Central memory CD4-positive, alpha-beta T cell (primary cell): ENCODE measurements around the gene UBE2E2.
"Not testable (repeated sequence)": the region's sequence is repeated elsewhere in the genome, so short reads cannot be mapped to it uniquely, and the experiment has no call there.

Experiments used
- DNase-seq: peaks from one replicate; pipeline ENCODE4 v3.0.0; 2022
- total RNA-seq, 3 experiments: gene quantifications; one replicate each; lab custom pipeline; 2026; lab: John Stamatoyannopoulos, UW

Gene UBE2E2
- 2.1 to 3.0 (median 2.6) reads per million in 3 experiments for total RNA-seq

- peak; percentile 10 for DNase-seq
Measured at GRCh38 chr3:23202921-23203707, at the start of gene UBE2E2. UBE2E2 (plus strand) TSS chr3:23203327.

- no peak for DNase-seq
Measured at GRCh38 chr3:23153436-23153835, 49.7 kb upstream of the UBE2E2 start.

GRCh38 chr3:23157331-23157730 lies 45.8 kb upstream of the UBE2E2 start:
- no peak for DNase-seq

GRCh38 chr3:23159929-23160328 lies 43.2 kb upstream of the UBE2E2 start:
- no peak for DNase-seq

GRCh38 chr3:23161308-23161707 lies 41.8 kb upstream of the UBE2E2 start:
- DNase-seq, result no peak

GRCh38 chr3:23161896-23162570 lies 41.1 kb upstream of the UBE2E2 start:
- DNase-seq, result no peak

- no peak for DNase-seq
Measured at GRCh38 chr3:23162934-23163333, 40.2 kb upstream of the UBE2E2 start.

- no peak for DNase-seq
Measured at GRCh38 chr3:23164746-23165145, 38.4 kb upstream of the UBE2E2 start.

GRCh38 chr3:23165571-23165970 lies 37.6 kb upstream of the UBE2E2 start:
- DNase-seq, result no peak

GRCh38 chr3:23166276-23166675 lies 36.9 kb upstream of the UBE2E2 start:
- DNase-seq, result no peak

- DNase-seq, result no peak
Measured at GRCh38 chr3:23166845-23167244, 36.3 kb upstream of the UBE2E2 start.

GRCh38 chr3:23169551-23169950 lies 33.6 kb upstream of the UBE2E2 start:
- no peak for DNase-seq

GRCh38 chr3:23170291-23170690 lies 32.8 kb upstream of the UBE2E2 start:
- DNase-seq, result no peak

- no peak for DNase-seq
Measured at GRCh38 chr3:23172059-23172458, 31.1 kb upstream of the UBE2E2 start.

GRCh38 chr3:23174426-23175039 lies 28.6 kb upstream of the UBE2E2 start:
- DNase-seq, result no peak

- DNase-seq, result no peak
Measured at GRCh38 chr3:23175341-23176083, 27.6 kb upstream of the UBE2E2 start.

- DNase-seq, result not testable (repeated sequence)
Measured at GRCh38 chr3:23176839-23177238, 26.3 kb upstream of the UBE2E2 start.

- DNase-seq, result no peak
Measured at GRCh38 chr3:23182996-23183513, 20.1 kb upstream of the UBE2E2 start.

- no peak for DNase-seq
Measured at GRCh38 chr3:23183731-23184130, 19.4 kb upstream of the UBE2E2 start.

GRCh38 chr3:23185861-23186260 lies 17.3 kb upstream of the UBE2E2 start:
- no peak for DNase-seq

GRCh38 chr3:23189187-23189586 lies 13.9 kb upstream of the UBE2E2 start:
- no peak for DNase-seq

GRCh38 chr3:23192816-23193215 lies 10.3 kb upstream of the UBE2E2 start:
- no peak for DNase-seq

- DNase-seq, result no peak
Measured at GRCh38 chr3:23193831-23194230, 9.3 kb upstream of the UBE2E2 start.
